ENCODE measurements around the gene MYD88. TPM values are rescaled to one million over a fixed set of nuclear protein-coding genes. Genes with fewer than 3 reads are reported as not detected.

Gene MYD88
- polyA plus RNA-seq, 3 donors = 24.3 to 28.5 (median 28.2) TPM

DNA sequence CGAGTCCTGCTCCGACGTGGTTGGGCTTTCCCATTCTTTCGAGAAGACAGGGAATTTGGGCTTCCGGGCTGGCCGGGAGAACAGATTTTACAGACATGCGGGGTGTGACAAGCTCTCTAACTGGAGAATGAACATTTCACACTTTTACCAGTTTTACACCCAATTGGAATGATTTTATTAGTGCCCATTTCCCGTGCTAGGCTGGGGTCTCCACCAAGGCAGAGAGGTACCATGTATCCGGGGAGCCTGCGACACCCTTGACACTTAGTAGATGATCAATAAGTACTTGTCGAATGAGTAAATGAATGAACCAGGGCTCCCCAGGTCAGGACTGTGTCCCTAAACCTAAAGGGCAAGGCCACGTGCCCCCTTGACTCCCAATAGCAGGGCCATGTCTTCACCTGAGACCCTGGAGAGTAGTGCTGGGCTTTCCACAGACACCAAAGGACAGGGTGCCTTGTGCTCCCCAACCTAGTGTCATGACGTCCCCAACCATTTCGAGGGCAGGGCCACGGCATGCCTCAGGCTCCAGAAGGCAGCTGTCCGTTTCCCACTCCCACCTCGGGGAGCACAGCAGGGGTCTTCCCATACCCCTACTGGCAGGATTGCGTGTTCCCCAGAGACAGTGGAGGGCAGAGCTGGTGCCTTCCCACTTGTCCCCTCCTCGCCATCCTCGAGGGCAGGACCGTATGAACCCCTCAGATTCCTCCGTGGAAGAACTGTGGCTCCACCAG lies 679 bp upstream of the MYD88 start:
- no peak for DNase-seq

GRCh38 chr3:38139191-38139590 lies 730 bp downstream of the MYD88 start:
- DNase-seq = no peak

DNA sequence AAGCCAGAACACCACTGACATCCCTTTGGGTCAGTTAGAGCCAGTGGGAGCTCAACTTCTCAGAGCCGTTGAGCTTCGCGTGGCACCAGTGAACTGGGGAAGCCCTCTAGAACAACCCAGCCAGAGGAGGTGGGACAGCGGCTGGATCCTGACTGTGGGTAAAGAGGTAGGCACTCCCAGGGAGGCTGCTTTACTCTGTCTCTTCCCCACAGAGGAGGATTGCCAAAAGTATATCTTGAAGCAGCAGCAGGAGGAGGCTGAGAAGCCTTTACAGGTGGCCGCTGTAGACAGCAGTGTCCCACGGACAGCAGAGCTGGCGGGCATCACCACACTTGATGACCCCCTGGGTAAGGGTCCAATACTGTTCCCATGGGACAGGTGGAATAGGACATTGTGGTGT lies 1.2 kb downstream of the MYD88 start:
- DNase-seq = no peak

DNA sequence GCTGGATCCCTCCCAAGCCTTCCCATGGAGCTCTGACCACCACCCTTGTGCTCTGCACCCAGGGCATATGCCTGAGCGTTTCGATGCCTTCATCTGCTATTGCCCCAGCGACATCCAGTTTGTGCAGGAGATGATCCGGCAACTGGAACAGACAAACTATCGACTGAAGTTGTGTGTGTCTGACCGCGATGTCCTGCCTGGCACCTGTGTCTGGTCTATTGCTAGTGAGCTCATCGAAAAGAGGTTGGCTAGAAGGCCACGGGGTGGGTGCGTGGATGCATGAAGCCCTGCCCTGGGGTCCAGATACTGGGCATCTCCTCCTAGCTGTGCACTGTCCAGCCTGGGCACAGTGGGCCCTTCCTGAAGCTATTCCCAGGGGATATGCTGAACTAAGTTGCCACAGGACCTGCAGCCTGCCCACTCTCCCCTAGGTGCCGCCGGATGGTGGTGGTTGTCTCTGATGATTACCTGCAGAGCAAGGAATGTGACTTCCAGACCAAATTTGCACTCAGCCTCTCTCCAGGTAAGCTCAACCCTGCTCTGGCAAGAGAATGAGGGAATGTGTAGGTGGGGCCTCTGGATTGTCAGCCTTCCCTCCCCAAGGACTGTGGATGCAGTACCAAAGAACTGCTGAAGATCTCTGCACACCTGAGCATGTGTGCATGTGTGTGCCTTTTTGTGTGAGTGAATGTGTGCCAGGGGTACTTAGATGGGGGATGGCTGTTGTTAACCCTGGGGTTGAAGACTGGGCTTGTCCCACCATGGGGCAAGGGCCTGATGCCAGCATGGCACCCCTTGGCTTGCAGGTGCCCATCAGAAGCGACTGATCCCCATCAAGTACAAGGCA lies 2.1 kb downstream of the MYD88 start:
- DNase-seq = no peak

DNA sequence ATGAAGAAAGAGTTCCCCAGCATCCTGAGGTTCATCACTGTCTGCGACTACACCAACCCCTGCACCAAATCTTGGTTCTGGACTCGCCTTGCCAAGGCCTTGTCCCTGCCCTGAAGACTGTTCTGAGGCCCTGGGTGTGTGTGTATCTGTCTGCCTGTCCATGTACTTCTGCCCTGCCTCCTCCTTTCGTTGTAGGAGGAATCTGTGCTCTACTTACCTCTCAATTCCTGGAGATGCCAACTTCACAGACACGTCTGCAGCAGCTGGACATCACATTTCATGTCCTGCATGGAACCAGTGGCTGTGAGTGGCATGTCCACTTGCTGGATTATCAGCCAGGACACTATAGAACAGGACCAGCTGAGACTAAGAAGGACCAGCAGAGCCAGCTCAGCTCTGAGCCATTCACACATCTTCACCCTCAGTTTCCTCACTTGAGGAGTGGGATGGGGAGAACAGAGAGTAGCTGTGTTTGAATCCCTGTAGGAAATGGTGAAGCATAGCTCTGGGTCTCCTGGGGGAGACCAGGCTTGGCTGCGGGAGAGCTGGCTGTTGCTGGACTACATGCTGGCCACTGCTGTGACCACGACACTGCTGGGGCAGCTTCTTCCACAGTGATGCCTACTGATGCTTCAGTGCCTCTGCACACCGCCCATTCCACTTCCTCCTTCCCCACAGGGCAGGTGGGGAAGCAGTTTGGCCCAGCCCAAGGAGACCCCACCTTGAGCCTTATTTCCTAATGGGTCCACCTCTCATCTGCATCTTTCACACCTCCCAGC lies 2.9 kb downstream of the MYD88 start:
- no peak for DNase-seq

GRCh38 chr3:38141952-38142273 lies 3.5 kb downstream of the MYD88 start:
- DNase-seq = no peak

DNA sequence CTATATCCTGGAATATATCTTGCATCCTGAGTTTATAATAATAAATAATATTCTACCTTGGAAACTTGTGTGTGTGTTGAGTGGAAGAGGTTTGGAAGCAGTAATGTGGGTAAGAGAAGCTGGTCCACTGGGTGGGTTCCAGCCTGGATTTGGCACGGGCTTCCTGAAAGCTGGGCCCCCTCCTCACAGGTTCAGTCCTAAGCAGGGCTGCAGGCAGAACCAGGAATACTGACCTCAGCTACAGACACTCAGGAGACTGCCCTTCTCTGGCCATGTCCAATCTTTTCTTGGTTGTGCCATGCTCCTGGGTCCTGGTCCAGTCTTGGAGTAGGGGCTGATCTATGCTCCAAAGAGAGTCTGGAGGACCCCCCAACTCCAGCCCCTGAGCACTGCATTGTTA lies 4.5 kb downstream of the MYD88 start:
- DNase-seq = no peak

DNA sequence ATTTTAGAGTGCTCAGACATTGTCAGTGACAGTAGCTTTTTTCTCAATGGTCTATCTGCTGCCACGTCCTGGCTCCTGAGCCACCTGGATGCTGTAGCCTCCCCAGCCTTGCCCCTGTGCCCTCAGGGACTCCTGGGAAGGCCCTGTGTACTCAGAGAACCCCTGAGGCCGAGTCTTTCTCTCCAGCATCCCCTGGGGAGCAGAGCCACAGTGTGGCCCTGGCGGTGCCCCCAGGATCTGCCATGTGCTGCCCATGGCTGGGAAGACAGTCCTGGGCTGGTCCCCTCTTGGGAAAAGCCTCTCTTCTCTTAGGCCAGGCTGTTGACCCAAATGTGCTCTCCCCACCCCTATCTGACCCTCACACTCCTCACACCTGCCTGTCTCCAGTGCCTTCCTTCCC lies 5.0 kb downstream of the MYD88 start:
- no peak for DNase-seq

- no peak for DNase-seq
Observed at GRCh38 chr3:38146504-38146903, 8.0 kb downstream of the MYD88 start.

DNA sequence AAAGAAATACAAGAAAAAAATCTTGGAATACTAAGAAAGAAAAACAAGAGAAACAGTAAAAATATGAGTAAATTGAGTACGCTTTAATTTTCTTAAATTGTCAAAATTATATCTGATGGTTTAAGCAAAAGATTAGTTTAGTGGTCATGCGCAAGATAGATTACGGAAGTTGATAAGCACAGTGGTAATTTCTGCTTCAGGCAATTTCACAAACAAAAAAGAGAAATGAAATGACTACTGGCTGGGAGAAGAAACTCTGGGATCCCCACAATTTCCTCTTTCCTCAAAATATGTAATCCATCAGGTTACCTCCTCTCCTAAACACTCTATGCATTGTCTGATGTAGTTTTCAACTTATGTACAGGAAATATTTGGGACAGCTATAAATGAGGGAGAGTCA lies 9.0 kb downstream of the MYD88 start:
- no peak for DNase-seq

- DNase-seq = no peak
Observed at GRCh38 chr3:38148311-38148882, 9.9 kb downstream of the MYD88 start.

DNA sequence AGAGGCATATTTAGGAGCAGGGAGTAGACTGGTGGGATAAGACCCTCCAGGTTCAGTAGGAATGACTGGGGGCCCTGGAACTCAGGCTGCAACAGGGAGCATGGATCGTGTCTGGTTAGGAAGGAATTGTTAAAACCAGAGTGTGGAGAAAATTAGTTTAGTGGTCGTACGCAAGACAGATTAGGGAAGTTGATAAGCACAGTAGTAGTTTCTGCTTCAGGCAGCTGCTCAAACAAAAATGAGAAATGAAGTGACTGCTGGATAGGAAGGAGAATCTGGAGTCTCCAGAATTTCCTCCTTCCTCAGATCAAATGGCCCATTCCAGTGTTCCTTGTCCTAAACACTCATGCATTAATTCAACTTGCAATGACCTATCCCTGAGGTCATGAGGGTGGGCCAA lies 11.2 kb downstream of the MYD88 start:
- no peak for DNase-seq

GRCh38 chr3:38150780-38151528 lies 12.5 kb downstream of the MYD88 start:
- DNase-seq = no peak

DNA sequence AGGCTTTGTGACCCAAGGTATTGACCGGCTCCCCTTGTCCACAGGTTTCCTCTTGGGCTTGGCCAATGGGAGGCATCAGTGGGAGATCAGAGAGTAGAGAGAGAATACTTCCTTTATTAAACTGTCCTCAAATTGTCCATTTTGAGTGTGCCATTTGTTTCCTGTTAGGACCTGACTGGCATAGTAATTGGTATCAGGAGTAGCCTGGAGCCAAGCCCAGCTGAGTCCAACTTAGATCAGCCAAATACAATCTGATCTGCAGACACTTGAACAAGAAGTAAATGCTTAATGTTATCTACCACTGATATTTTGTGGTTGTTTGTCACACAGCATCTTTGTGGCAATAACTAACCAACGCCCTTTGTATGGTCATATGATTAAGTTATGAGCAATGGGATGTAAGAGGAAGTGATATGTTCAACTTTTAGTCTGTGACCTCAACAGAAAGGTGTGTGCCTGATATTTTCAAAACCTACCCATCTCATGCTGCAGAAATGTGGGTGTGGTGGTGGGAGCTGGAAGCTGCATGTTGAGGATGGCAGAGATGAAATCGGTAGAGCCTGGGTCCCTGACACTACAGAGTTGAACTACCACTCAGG lies 13.3 kb downstream of the MYD88 start:
- DNase-seq = no peak

- no peak for DNase-seq
Observed at GRCh38 chr3:38152609-38153008, 14.1 kb downstream of the MYD88 start.

- no peak for DNase-seq
Observed at GRCh38 chr3:38153221-38153620, 14.8 kb downstream of the MYD88 start.

- no peak for DNase-seq
Observed at GRCh38 chr3:38154033-38154494, 15.6 kb downstream of the MYD88 start.

DNA sequence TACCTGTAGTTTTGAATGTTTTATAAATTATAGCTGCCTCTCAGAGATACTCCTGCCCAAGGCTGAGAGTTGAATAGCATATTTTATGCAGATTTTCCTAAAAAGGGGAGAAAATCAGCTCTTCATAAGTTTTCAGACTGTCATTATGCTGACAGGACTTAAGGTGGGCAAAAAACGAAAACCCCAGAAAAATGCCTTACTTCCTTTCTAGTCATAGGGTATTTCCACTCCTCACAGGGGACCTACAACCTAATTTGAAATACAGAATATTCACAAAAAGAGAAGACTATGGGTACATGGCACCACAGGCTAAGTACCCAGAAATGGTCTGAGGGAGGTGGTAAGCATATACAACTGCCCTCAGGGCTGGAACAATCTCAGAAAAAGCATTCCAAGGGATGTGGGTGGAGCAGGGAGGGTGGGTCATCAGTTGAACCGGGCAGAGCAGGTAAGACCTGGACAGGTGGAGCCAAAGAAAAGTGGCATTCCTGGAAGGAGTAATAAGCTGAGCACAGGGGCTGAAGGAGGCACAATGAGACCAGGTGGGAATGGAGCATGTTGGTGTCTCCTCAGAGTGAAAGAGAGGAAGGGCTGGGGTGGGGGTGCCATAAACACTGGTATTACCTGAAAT lies 16.3 kb downstream of the MYD88 start:
- DNase-seq = no peak

- DNase-seq = no peak
Observed at GRCh38 chr3:38155825-38156224, 17.4 kb downstream of the MYD88 start.

DNA sequence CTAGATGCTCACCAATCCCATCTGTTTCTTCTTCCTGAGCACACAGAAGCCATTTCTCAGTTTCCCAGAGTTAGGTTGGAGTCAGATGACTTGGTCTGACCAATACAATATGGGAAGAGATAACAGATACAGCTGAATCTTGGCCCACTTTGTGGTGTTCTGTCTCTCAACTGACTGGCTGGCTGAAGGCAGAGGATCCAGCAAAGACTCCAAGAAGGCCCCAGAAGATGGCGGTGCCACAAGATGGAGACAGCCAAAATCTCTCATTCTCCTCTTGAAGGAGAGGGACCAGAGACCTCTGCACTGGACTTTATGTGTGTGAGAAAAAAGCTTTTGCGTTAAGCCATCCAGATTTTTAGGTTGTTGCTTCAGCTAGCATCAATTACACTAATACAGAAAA lies 18.7 kb downstream of the MYD88 start:
- no peak for DNase-seq

GRCh38 chr3:38157595-38157994 lies 19.1 kb downstream of the MYD88 start:
- no peak for DNase-seq

Data from renal pelvis (tissue), 4 donors.